Large intestine (tissue), 3 donors: Measurements from ENCODE around the gene AMOTL1. TPM values are rescaled to one million over a fixed set of nuclear protein-coding genes. Genes with fewer than 3 reads are reported as not detected.
"Not testable (repeated sequence)": the region's sequence is repeated elsewhere in the genome, so short reads cannot be mapped to it uniquely, and the experiment has no call there.

Experiments
- DNase-seq, 2 donors: peaks; one replicate each; pipeline versions ENCODE4 v3.0.0 to v3.0.0-alpha.2; 2013
- H3K27ac ChIP-seq: one replicate; pipeline ENCODE4 v1.5.1; 2013; ENCODE audit warnings: low read length
- H3K27me3 ChIP-seq: 2 replicates; pipeline ENCODE4 v1.6.1; 2013; ENCODE audit warnings: low read length; ENCODE audit not compliant: control insufficient read depth, insufficient read depth
- H3K36me3 ChIP-seq: 2 replicates; pipeline ENCODE4 v1.6.1; 2013; ENCODE audit warnings: low read length; ENCODE audit not compliant: control insufficient read depth, insufficient read depth
- H3K4me1 ChIP-seq: one replicate; pipeline ENCODE4 v1.6.1; 2013; ENCODE audit warnings: low read length; ENCODE audit not compliant: control insufficient read depth, insufficient read depth
- H3K4me3 ChIP-seq: one replicate; pipeline ENCODE4 v1.5.1; 2013; ENCODE audit warnings: low read length
- H3K9me3 ChIP-seq: one replicate; pipeline ENCODE4 v1.6.1; 2013; ENCODE audit warnings: mild to moderate bottlenecking, low read depth, low read length, moderate library complexity; ENCODE audit not compliant: control insufficient read depth
- WGBS: methylation state at CpG from one replicate; pipeline ENCODE4 v1.1.5; 2013; ENCODE audit warnings: low lambda C conversion rate; ENCODE audit not compliant: insufficient coverage; 5-methylcytosine and 5-hydroxymethylcytosine counted together
- polyA plus RNA-seq: library from polyadenylated mRNA; unstranded; fragments of 120-200 nt; gene quantifications from one replicate; pipeline ENCODE4 v1.2.1, GENCODE V29; 2013

The AMOTL1 gene
- polyA plus RNA-seq, 1 donor: 15.5 TPM

DNA sequence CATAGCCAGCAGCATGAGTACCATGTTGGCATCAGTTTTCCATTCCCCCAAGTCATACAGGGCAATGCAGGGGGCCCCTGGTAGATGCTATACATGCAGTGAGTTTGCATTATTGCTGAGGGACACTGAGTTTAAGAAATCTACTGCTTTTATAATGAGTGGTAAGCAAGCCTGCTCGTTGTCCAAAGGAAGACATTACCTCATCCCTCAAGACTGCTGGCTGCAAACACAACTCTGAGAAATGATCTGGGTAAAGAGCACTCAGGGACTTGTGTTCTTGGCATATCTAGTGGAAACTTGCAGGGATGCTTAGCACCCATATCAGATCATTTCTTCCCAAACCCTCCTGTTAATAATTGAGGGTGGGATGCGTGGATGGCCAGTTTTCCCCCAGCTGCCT, 127.3 kb downstream of the AMOTL1 start:
- H3K27ac ChIP-seq: no peak overlapping the region
- no peaks in the 10 kb centered on the region for H3K36me3 ChIP-seq
- no CpG with 5 or more reads among the region's 2 CpGs for WGBS
- H3K9me3 ChIP-seq: peaks cover 15% of the 10 kb centered on the region
- no peaks in the 10 kb centered on the region for H3K27me3 ChIP-seq
- no peaks in the 10 kb centered on the region for H3K4me1 ChIP-seq
- no peak overlapping the region for H3K4me3 ChIP-seq
- DNase-seq: no peak

DNA sequence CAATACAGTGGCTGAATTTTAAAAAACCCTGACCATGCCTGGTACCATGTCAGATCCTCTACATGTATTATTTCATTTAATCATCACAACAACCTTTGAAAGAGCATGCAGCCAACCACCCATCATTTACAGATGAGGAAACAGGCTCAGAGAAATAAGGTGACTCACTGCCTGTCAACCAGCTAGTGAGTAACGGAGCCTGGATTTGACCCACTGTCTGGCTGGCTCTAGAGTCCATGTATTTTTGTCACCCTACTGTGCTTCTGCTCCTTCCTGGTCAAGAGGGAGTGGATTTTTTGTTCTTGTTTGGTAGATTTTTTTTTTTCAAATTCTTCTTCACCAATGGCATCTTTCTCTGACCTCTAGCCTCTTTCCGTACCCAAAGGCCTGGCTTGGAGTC, 127.8 kb downstream of the AMOTL1 start:
- Histone ChIP-seq H3K4me3 (no peak overlapping the region), H3K27me3 (no peaks in the 10 kb centered on the region), H3K27ac (no peak overlapping the region), H3K9me3 (peaks cover 15% of the 10 kb centered on the region), H3K4me1 (no peaks in the 10 kb centered on the region), H3K36me3 (no peaks in the 10 kb centered on the region)
- WGBS: no CpG with 5 or more reads among the region's 2 CpGs
- no peak for DNase-seq

DNA sequence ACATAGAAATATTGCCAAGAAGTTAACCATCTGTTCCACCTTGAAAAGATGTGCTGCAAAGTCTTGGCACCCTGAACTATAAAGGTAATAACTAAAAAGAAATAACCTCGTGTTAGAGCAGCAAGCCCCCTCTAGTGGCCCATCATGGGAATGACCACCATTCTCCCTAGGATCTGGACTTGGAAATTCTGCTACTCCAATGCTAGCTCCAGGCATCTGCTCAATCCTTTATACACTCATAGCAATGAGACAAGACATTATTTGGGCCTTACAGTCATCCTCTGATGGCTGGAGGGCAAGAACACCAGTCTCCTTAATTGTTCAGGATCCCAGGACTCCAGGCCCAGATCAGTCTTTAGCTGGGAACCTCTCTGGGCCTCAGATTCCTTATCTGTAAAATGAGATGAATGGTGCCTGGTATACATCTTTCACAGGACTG, 129.2 kb downstream of the AMOTL1 start:
- Histone ChIP-seq H3K4me3 (no peak overlapping the region), H3K36me3 (no peaks in the 10 kb centered on the region), H3K4me1 (no peaks in the 10 kb centered on the region), H3K9me3 (peaks cover 15% of the 10 kb centered on the region), H3K27ac (no peak overlapping the region), H3K27me3 (no peaks in the 10 kb centered on the region)
- WGBS: no CpG with 5 or more reads among the region's 1 CpG
- peak; percentile 26 to 43 for DNase-seq

DNA sequence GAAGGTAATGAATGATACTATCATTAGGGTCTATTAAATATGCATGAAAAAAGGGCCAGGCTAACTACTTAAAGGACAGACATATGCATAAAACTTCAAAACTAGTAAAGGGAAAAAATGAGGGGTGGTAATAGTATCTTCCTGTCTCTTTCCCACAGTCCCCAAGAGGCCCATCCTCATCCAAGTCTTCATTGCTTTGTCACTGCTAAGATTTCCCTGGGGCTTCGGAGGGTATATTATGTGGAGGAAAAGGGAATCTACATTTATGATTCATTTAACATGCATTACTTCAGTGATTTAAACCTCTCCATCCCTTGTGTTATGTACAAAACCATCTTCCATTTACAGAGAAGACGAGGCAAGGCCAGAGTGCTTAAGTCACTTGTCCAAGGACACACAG, 139.1 kb downstream of the AMOTL1 start:
- H3K4me1 ChIP-seq: no peaks in the 10 kb centered on the region
- no peak overlapping the region for H3K27ac ChIP-seq
- H3K9me3 ChIP-seq: no peaks in the 10 kb centered on the region
- H3K4me3 ChIP-seq: no peak overlapping the region
- DNase-seq: no peak
- no CpG with 5 or more reads among the region's 2 CpGs for WGBS
- H3K27me3 ChIP-seq: no peaks in the 10 kb centered on the region
- no peaks in the 10 kb centered on the region for H3K36me3 ChIP-seq

DNA sequence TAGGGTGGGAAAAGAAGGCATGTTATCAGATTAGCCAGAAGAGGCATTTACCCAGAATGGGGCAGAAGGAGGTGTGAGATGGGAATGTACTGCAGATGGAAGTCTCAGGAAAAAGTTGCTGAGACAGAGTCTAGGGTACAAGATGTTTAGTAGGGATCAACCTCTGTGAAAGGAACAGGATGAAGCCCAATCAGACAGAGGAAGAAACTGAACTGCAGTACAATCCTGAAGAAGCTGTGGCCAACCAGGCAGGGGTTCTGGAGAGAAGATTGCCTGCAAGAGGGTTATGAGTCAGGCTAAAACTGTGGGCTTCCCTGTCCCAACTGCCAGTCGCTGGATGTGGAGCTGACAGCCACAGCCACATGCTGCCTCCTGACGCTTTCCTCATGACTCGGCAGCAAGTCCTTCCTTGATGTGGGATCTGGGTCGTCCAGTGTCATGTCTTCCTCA, 141.2 kb downstream of the AMOTL1 start:
- no peak overlapping the region for H3K4me3 ChIP-seq
- no peaks in the 10 kb centered on the region for H3K36me3 ChIP-seq
- H3K27me3 ChIP-seq: no peaks in the 10 kb centered on the region
- DNase-seq: no peak
- no peaks in the 10 kb centered on the region for H3K4me1 ChIP-seq
- no peaks in the 10 kb centered on the region for H3K9me3 ChIP-seq
- WGBS: no CpG with 5 or more reads among the region's 4 CpGs
- no peak overlapping the region for H3K27ac ChIP-seq

DNA sequence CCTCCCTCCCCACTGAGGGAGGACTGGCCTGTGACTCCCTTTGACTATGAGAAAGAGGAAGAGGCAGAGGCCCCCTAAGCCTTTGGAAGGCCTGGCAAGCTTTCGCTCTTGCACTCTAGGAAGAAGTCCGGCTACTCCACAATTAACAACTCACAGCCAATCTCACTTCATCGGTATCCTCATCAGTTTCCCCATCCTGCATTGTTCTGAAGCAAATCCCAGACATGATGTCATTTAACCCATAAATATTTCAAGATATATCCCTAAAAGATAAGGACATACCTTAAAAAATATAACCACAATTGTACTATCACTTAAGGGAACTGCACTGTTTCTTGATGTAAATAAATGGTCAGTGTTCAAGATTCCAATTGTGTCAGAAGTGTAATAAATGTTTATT, 142.1 kb downstream of the AMOTL1 start:
- Histone ChIP-seq H3K4me3 (no peak overlapping the region), H3K9me3 (no peaks in the 10 kb centered on the region), H3K27ac (no peak overlapping the region), H3K27me3 (no peaks in the 10 kb centered on the region), H3K4me1 (no peaks in the 10 kb centered on the region), H3K36me3 (no peaks in the 10 kb centered on the region)
- no peak for DNase-seq
- no CpG with 5 or more reads among the region's 3 CpGs for WGBS

DNA sequence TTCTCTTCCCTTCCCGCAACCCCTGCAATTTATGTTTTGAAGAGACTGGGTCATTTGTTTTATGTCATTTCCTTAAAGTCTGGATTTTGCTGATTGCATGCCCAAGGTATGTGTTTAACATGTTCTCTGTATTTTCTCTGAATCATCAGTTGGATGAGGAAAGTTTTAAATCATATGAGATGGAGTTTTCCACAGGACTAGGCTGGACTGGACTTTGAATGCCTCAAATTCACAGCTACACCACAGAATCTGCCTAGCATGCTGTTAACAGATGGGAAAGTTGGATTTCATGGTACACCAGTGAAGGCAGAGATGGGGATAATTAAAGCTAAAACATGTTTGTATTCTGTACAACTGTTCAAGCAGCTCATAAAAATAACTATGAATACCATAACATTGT, 142.6 kb downstream of the AMOTL1 start:
- no CpG with 5 or more reads among the region's 1 CpG for WGBS
- H3K4me3 ChIP-seq: no peak overlapping the region
- H3K27me3 ChIP-seq: no peaks in the 10 kb centered on the region
- no peak for DNase-seq
- no peak overlapping the region for H3K27ac ChIP-seq
- no peaks in the 10 kb centered on the region for H3K9me3 ChIP-seq
- no peaks in the 10 kb centered on the region for H3K4me1 ChIP-seq
- H3K36me3 ChIP-seq: no peaks in the 10 kb centered on the region

DNA sequence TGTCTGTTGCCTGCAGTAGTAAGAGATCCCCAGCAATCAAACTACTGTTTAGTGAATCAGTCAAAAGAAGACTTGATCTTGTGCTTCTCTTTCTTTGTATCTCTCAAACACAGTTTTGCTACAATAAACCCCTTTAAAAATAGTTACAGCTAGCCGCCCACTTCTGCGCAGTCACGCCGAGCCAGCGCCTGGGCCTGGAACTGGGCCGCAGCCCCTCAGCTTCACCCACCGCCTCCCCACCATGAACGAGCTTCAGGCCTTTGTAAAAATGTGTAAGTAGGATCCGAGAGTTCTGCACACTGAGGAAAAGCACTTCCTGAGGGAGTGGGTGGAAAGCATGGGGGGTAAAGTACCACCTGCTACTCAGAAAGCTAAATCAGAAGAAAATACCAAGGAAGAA, 144.7 kb downstream of the AMOTL1 start:
- no peak for DNase-seq
- Histone ChIP-seq H3K27ac (no peak overlapping the region), H3K9me3 (no peaks in the 10 kb centered on the region), H3K4me3 (no peak overlapping the region), H3K4me1 (no peaks in the 10 kb centered on the region), H3K36me3 (no peaks in the 10 kb centered on the region), H3K27me3 (no peaks in the 10 kb centered on the region)
- WGBS: 80% methylated on average over 1 of the region's 9 CpGs

DNA sequence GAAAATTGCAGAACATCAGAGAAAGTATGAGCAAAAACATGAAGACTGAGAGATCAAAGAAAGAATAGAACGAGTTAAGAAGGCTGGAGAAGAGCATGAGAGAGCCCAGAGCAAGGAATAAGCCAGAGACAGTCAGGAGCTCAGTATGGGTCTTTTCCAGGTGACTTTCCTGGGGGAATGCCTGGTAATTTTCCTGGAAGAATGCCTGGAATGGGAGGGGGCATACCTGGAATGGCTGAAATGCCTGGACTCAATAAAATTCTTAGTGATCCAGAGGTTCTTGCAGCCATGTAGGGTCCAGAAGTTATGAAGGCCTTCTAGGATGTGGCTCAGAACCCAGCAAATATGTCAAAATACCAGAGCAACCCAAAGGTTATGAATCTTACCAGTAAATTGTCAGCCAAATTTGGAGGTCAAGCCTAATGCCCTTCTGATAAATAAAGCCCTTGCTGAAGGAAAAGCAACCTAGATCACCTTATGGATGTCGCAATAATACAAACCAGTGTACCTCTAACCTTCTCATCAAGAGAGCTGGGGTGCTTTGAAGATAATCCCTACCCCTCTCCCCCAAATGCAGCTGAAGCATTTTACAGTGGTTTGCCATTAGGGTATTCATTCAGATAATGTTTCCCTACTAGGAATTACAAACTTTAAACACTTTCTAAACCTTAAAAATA, 145.7 kb downstream of the AMOTL1 start:
- not testable (repeated sequence) for H3K36me3 ChIP-seq, DNase-seq, H3K4me1 ChIP-seq, H3K9me3 ChIP-seq, H3K4me3 ChIP-seq, H3K27me3 ChIP-seq, H3K27ac ChIP-seq
- 100% methylated on average over 1 of the region's 2 CpGs for WGBS

DNA sequence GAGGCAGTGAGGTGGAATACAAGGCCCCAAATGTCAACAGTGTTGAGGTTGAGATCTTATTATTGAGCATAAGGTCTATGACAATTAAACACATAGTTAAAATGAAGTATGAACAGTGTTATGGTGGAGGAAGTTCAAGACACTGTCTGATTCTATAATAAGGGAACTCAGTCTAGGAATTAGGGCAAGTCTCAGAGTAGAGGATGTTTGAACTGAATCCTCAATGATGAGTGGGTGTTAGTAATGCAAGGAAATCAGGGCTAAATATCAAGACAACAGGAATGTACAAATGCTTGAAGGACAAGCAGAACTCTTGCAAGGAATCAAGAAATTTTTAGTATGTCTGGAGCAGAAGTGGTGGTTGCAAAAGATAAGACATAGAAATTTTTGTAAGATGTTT, 152.2 kb downstream of the AMOTL1 start:
- DNase-seq: no peak
- Histone ChIP-seq H3K27ac (no peak overlapping the region), H3K4me3 (no peak overlapping the region)

DNA sequence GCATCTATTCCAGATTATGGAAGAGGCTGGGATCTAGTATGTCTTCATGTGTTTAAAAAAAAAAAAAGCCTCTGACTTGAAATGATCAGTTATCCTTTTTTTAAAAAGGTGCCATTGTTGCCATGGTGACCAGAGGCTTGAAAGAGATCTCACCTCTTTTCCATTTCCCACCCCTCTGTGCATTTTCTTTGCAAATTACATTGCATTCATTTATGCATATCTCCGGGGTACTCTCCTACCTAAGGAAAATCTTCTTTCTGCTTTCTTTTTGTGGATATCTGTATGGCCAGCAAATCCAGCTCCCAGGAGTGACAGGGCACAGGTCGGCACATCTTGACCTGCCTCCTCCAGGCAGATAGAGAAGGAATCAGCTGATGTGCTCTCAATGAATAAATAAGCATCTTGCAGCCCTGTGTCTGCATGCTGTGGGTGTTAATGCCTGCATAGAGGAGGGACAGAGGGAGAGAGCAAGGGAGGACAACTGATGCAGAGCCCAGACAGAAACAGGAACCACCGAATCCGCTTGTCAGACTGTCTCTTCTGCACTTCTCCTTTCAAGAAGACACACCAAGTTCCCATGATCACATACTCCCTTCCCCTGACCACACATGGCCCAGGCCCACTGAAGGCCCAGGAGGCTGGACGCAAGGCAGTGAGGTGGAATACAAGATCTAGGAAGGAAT, 154.3 kb downstream of the AMOTL1 start:
- H3K9me3 ChIP-seq: peaks cover 3% of the 10 kb centered on the region
- H3K4me3 ChIP-seq: no peak overlapping the region
- no peaks in the 10 kb centered on the region for H3K36me3 ChIP-seq
- WGBS: 50% methylated on average over 1 of the region's 5 CpGs
- no peak overlapping the region for H3K27ac ChIP-seq
- no peaks in the 10 kb centered on the region for H3K27me3 ChIP-seq
- H3K4me1 ChIP-seq: peaks cover 15% of the 10 kb centered on the region
- no peak for DNase-seq

More for the DNA sequence above, 152.2 kb downstream of the AMOTL1 start:
- Histone ChIP-seq H3K36me3 (no peaks in the 10 kb centered on the region), H3K4me1 (no peaks in the 10 kb centered on the region), H3K9me3 (peaks cover 3% of the 10 kb centered on the region), H3K27me3 (no peaks in the 10 kb centered on the region)
